Cardiac muscle cell (in vitro differentiated cells and primary cell): ENCODE measurements around the gene RHBG. TPM values are rescaled to one million over a fixed set of nuclear protein-coding genes. Genes with fewer than 3 reads are reported as not detected.

Experiments used
- DNase-seq, 2 donors: peaks; one replicate each; pipeline versions ENCODE4 v3.0.0 to v3.0.0-alpha.2; 2010 to 2017; ENCODE audit warnings: low read depth in 1 of 2, low spot score in 1 of 2
- H3K27ac ChIP-seq: fragments of 200-600 bp; sonication (generic); 2 replicates; pipeline ENCODE4 v1.5.1; 2016
- H3K27me3 ChIP-seq: fragments of 200-600 bp; sonication (generic); 2 replicates; pipeline ENCODE4 v1.6.0; 2016; ENCODE audit warnings: control low read depth
- H3K36me3 ChIP-seq: fragments of 200-600 bp; sonication (generic); 2 replicates; pipeline ENCODE4 v1.5.1; 2016; ENCODE audit warnings: control low read depth
- H3K4me1 ChIP-seq: fragments of 200-600 bp; sonication (generic); 2 replicates; pipeline ENCODE4 v1.8.1; 2017; ENCODE audit warnings: low read depth, mild to moderate bottlenecking, mixed run types
- H3K4me3 ChIP-seq: fragments of 200-600 bp; sonication (generic); 2 replicates; pipeline ENCODE4 v1.5.1; 2016; ENCODE audit warnings: mild to moderate bottlenecking
- H3K9me3 ChIP-seq: fragments of 200-600 bp; sonication (generic); 2 replicates; pipeline ENCODE4 v1.5.1; 2017; ENCODE audit warnings: low read depth, mild to moderate bottlenecking, control low read depth
- CTCF ChIP-seq: IDR thresholded peaks from 2 replicates; pipeline ENCODE4 v1.5.1; 2012; ENCODE audit warnings: low read depth, mild to moderate bottlenecking, low read length
- polyA plus RNA-seq: library from polyadenylated mRNA; unstranded; fragments of >200 nt; fragmentation: Nextera tagmentation; extraction: Ambion mirVana; gene quantifications from 2 replicates; pipeline ENCODE4 v1.2.1, GENCODE V29; 2016
- total RNA-seq: library from RNA; depleted of rRNA; stranded (reverse); fragments of >200 nt; gene quantifications from 2 replicates; pipeline ENCODE4 v1.2.3, GENCODE V29; 2016

The RHBG gene
- total and polyA plus RNA-seq, 2 experiments from 2014 or later, result not detected

DNA sequence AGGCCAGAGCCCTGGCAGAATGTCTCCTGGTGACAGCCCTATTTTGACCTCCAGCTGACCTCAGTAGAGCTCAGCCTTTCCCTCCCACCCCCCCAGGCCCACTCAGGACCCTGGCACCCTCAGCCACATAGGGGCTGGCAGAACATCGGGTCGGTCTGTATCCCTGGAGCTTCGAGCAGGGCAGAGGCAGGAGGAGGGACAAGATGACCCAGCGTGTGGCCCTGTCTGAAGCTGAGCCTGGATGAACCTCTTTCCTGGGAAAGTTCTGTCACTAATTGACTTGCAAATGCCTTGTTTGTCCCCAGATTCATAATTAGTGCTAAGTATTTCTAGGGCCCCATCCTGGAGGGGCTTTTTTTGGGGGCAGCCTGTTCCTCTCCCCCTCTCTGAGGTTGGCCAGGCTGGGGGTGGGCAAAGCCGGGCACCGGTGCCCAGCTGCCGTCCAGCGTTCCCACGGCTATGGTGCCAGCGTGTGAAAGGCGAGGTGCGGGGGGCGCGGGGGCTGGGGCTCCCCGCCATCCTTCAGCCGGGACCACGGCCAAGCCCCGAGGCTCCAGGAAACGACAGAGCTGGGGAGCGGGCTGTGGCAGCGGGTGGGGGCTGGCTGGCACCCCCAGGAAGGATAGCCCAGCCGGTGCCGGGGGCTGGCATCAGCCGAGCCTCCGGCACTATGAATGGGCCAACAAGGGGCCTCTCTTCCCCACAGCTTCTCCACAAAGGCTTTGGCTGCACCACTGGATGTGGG, 31.4 kb downstream of the RHBG start:
- no peaks in the 10 kb centered on the region for H3K9me3 ChIP-seq
- no peak overlapping the region for H3K27ac ChIP-seq
- peaks cover 3% of the 10 kb centered on the region for H3K27me3 ChIP-seq
- no peak for TF ChIP-seq CTCF
- no peak for DNase-seq
- H3K4me1 ChIP-seq, result no peaks in the 10 kb centered on the region
- H3K4me3 ChIP-seq, result no peak overlapping the region
- H3K36me3 ChIP-seq, result no peaks in the 10 kb centered on the region

DNA sequence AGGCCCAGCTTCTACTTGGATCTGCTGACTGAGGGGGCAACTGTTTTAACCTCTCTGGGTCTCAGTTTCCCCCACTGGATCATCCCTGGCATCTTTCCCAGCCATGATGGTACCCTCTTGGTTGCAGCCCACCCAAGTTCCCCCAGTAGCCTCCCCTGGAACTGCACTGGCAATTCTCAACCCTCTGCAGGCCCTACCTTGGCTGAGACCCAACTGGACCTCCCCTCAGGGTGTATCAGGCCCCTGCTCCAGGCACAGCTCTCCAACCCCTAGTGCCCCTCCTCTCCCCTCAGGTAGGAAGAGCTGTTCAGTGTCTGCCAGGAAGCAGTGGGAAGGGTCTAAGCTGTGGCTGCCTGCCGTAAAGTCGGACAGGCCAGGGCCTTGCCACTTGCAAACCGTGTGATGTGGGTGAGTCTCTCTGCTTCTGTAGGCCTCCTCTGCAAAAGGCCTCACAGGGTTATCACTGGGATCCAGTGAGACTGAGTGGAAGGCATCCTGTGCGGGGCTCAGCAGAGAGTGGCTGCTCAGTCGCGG, 32.1 kb downstream of the RHBG start:
- DNase-seq, result no peak
- H3K27me3 ChIP-seq, result peaks cover 6% of the 10 kb centered on the region
- H3K9me3 ChIP-seq, result no peaks in the 10 kb centered on the region
- no peak overlapping the region for H3K4me3 ChIP-seq
- no peak for TF ChIP-seq CTCF
- no peaks in the 10 kb centered on the region for H3K36me3 ChIP-seq
- H3K27ac ChIP-seq, result no peak overlapping the region
- H3K4me1 ChIP-seq, result no peaks in the 10 kb centered on the region

- Histone ChIP-seq H3K36me3 (no peaks in the 10 kb centered on the region), H3K4me3 (no peak overlapping the region), H3K9me3 (no peaks in the 10 kb centered on the region), H3K27me3 (peaks cover 6% of the 10 kb centered on the region), H3K4me1 (no peaks in the 10 kb centered on the region), H3K27ac (no peak overlapping the region)
- DNase-seq, result no peak
- no peak for TF ChIP-seq CTCF
Measured at GRCh38 chr1:156401681-156402081, 32.7 kb downstream of the RHBG start.

GRCh38 chr1:156402331-156403020, 33.5 kb downstream of the RHBG start:
- H3K27ac ChIP-seq, result no peak overlapping the region
- H3K27me3 ChIP-seq, result peaks cover 6% of the 10 kb centered on the region
- H3K4me3 ChIP-seq, result no peak overlapping the region
- H3K36me3 ChIP-seq, result no peaks in the 10 kb centered on the region
- TF ChIP-seq CTCF, result no peak
- H3K9me3 ChIP-seq, result no peaks in the 10 kb centered on the region
- no peaks in the 10 kb centered on the region for H3K4me1 ChIP-seq
- no peak for DNase-seq

GRCh38 chr1:156405670-156406069, 36.7 kb downstream of the RHBG start:
- no peak for DNase-seq
- TF ChIP-seq CTCF, result no peak
- Histone ChIP-seq H3K4me3 (no peak overlapping the region), H3K36me3 (no peaks in the 10 kb centered on the region), H3K4me1 (no peaks in the 10 kb centered on the region), H3K27ac (no peak overlapping the region), H3K27me3 (peaks cover 6% of the 10 kb centered on the region), H3K9me3 (no peaks in the 10 kb centered on the region)
